Mesendoderm (in vitro differentiated cells): ENCODE results near the gene SOSTDC1. TPM values are rescaled to one million over a fixed set of nuclear protein-coding genes. Genes with fewer than 3 reads are reported as not detected.

Experiments used
- DNase-seq: peaks from one replicate; pipeline ENCODE4 v3.0.0; 2013
- H2AK5ac ChIP-seq: 2 replicates; pipeline ENCODE4 v1.6.1; 2013; ENCODE audit warnings: low read length, inconsistent platforms
- H2BK120ac ChIP-seq: 2 replicates; pipeline ENCODE4 v1.6.1; 2013; ENCODE audit warnings: low read depth, mild to moderate bottlenecking, low read length, moderate library complexity, mixed read lengths
- H2BK15ac ChIP-seq: replicated peaks from 2 replicates; pipeline ENCODE4 v1.6.1; 2013; ENCODE audit warnings: low read depth, mild to moderate bottlenecking, moderate library complexity
- H2BK5ac ChIP-seq: 2 replicates; pipeline ENCODE4 v1.6.1; 2013; ENCODE audit warnings: low read length, inconsistent platforms
- H3K18ac ChIP-seq: 2 replicates; pipeline ENCODE4 v1.6.1; 2013; ENCODE audit warnings: mild to moderate bottlenecking, low read length, mixed read lengths
- H3K23ac ChIP-seq: one replicate; pipeline ENCODE4 v1.6.1; 2013; ENCODE audit warnings: low read length
- H3K27ac ChIP-seq: 2 replicates; pipeline ENCODE4 v1.5.1; 2013; ENCODE audit warnings: low read depth, mild to moderate bottlenecking, inconsistent platforms, low read length, moderate library complexity
- H3K27me3 ChIP-seq: 2 replicates; pipeline ENCODE4 v1.6.1; 2013; ENCODE audit warnings: low read length, control low read depth, mild to moderate bottlenecking, inconsistent platforms; ENCODE audit not compliant: insufficient read depth, poor library complexity
- H3K36me3 ChIP-seq: 2 replicates; pipeline ENCODE4 v1.6.1; 2013; ENCODE audit warnings: low read length, inconsistent platforms; ENCODE audit not compliant: control insufficient read depth, insufficient read depth
- H3K4ac ChIP-seq: one replicate; pipeline ENCODE4 v1.6.1; 2013; ENCODE audit warnings: low read depth, mild to moderate bottlenecking, low read length, moderate library complexity
- H3K4me1 ChIP-seq: 2 replicates; pipeline ENCODE4 v1.6.1; 2013; ENCODE audit warnings: low read depth, low read length, inconsistent platforms; ENCODE audit not compliant: control insufficient read depth
- H3K4me2 ChIP-seq: 2 replicates; pipeline ENCODE4 v1.6.1; 2013; ENCODE audit warnings: low read length
- H3K4me3 ChIP-seq: 2 replicates; pipeline ENCODE4 v1.5.1; 2013; ENCODE audit warnings: mild to moderate bottlenecking, low read length
- H3K56ac ChIP-seq: one replicate; pipeline ENCODE4 v1.6.1; 2013; ENCODE audit warnings: low read length
- H3K79me1 ChIP-seq: 2 replicates; pipeline ENCODE4 v1.6.1; 2013; ENCODE audit warnings: low read length, inconsistent platforms
- H3K79me2 ChIP-seq: 2 replicates; pipeline ENCODE4 v1.6.1; 2013; ENCODE audit warnings: mild to moderate bottlenecking, low read length; ENCODE audit not compliant: control insufficient read depth, insufficient read depth
- H3K9ac ChIP-seq: 2 replicates; pipeline ENCODE4 v1.6.1; 2013; ENCODE audit warnings: low read length, inconsistent platforms
- H4K5ac ChIP-seq: one replicate; pipeline ENCODE4 v1.6.1; 2013; ENCODE audit warnings: low read length
- H4K8ac ChIP-seq: one replicate; pipeline ENCODE4 v1.6.1; 2013; ENCODE audit warnings: low read depth, mild to moderate bottlenecking, control low read depth, low read length, moderate library complexity
- WGBS: extraction: QIAGEN DNeasy Blood & Tissue Kit; methylation state at CpG from one replicate; pipeline ENCODE4 v1.1.7; 2013; ENCODE audit warnings: low lambda C conversion rate, missing lambda C conversion rate; ENCODE audit not compliant: insufficient coverage; ENCODE audit errors: extremely low coverage; 5-methylcytosine and 5-hydroxymethylcytosine counted together
- polyA plus RNA-seq, 2 experiments: library from polyadenylated mRNA; stranded (reverse); fragments of 200-250 nt; gene quantifications; one replicate each; pipeline ENCODE4 v1.2.3, GENCODE V29; 2013

The SOSTDC1 gene, protein sequence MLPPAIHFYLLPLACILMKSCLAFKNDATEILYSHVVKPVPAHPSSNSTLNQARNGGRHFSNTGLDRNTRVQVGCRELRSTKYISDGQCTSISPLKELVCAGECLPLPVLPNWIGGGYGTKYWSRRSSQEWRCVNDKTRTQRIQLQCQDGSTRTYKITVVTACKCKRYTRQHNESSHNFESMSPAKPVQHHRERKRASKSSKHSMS
- 0.91 TPM for polyA plus RNA-seq (2013, experiment 1 of 2)
- 0.98 TPM for polyA plus RNA-seq (2013, experiment 2 of 2)

DNA sequence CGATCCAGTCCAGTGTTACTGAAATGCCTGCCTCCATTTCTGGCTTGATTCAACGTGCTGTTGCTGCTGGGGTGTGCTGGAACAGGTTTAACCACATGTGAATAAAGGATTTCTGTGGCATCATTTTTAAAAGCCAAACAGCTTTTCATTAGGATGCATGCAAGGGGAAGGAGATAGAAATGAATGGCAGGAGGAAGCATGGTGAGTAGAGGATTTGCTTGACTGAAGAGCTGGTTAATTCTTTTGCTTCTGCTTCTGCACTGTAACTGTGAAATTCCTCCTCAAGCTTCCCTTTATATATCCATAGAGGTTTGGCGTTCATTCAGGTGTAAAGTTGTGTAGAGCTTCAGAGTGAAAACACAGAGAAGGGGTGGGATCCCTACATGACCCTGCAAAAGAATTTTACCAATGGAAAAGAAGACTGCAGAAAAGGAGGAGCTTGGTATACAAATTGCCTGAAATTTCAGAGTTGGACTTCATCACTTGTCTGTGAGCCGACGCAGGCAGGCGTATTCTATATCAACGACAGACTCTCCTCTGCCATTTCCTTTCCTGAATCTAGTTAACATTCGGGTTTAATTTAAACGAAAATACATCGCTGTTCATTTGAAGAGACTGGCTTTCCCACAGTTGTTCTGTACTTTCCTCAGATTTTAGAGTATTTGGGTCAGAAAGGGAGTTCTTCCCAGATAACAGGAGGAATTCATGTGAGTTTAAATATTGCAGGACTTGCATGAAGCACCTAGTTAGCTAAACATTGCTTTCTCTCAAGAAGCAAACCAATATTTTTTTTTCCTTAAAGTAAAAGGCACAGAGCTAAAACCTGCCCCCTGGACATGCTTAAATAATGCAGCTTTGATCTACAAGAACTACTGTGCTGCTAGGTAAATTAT is at the start of gene SOSTDC1:
TSS of gene SOSTDC1 (minus strand) at position 270 of the 893 bp plus-strand sequence. CDS start at position 200, 70 bp downstream.
- no peak within 1 kb of the TSS for H2AK5ac ChIP-seq
- no peak within 1 kb of the TSS for H3K56ac ChIP-seq
- no peak within 1 kb of the TSS for H3K4me3 ChIP-seq
- no peak within 1 kb of the TSS for H3K18ac ChIP-seq
- DNase-seq: peak; percentile 37
- no peak within 1 kb of the TSS for H4K5ac ChIP-seq
- H3K27ac ChIP-seq: no peak within 1 kb of the TSS
- H3K4ac ChIP-seq: no peak within 1 kb of the TSS
- H2BK15ac ChIP-seq: no peak within 1 kb of the TSS
- no peak within 1 kb of the TSS for H2BK120ac ChIP-seq
- H3K4me1 ChIP-seq: peaks cover 2% of the 10 kb centered on the region
- H3K36me3 ChIP-seq: no peaks in the 10 kb centered on the region
- H2BK5ac ChIP-seq: no peak within 1 kb of the TSS
- no peak within 1 kb of the TSS for H3K4me2 ChIP-seq
- H3K23ac ChIP-seq: no peak within 1 kb of the TSS
- H3K79me1 ChIP-seq: no peaks in the 10 kb centered on the region
- WGBS: no CpG with 5 or more reads among the region's 10 CpGs
- no peaks in the 10 kb centered on the region for H3K79me2 ChIP-seq
- no peak within 1 kb of the TSS for H4K8ac ChIP-seq
- H3K27me3 ChIP-seq: no peaks in the 10 kb centered on the region
- H3K9ac ChIP-seq: no peak within 1 kb of the TSS

DNA sequence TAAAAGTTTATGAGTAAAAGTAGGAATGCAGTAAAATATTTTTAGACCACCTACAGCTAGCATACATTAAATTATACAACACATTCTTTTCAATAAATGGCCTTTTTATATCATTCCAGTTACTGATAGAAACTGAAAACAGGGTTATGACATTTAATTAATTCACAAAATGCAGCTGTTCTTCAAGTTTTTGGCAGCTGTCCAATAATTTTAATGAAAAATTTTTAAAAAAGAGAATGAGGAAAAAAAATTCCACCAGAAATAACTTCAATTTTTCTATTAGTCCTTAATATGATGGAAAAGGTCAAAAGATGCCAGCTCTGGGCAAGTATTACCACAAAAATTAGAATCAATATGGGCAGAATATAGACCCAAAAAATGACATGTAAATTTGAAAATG is 49.2 kb upstream of the SOSTDC1 start:
- no peak overlapping the region for H3K4me3 ChIP-seq
- H3K79me1 ChIP-seq: no peaks in the 10 kb centered on the region
- H3K56ac ChIP-seq: no peak overlapping the region
- peaks cover 11% of the 10 kb centered on the region for H3K4me1 ChIP-seq
- H3K27ac ChIP-seq: no peak overlapping the region
- no peaks in the 10 kb centered on the region for H3K79me2 ChIP-seq
- H2BK15ac ChIP-seq: no peak overlapping the region
- H3K36me3 ChIP-seq: no peaks in the 10 kb centered on the region
- no peak overlapping the region for H2BK120ac ChIP-seq
- no peak overlapping the region for H3K23ac ChIP-seq
- H4K8ac ChIP-seq: no peak overlapping the region
- no peaks in the 10 kb centered on the region for H3K27me3 ChIP-seq
- H3K4ac ChIP-seq: no peak overlapping the region
- H4K5ac ChIP-seq: no peak overlapping the region
- no peak overlapping the region for H2AK5ac ChIP-seq
- no peak overlapping the region for H3K9ac ChIP-seq
- no peak overlapping the region for H3K4me2 ChIP-seq
- no peak for DNase-seq
- no peak overlapping the region for H3K18ac ChIP-seq
- no peak overlapping the region for H2BK5ac ChIP-seq

DNA sequence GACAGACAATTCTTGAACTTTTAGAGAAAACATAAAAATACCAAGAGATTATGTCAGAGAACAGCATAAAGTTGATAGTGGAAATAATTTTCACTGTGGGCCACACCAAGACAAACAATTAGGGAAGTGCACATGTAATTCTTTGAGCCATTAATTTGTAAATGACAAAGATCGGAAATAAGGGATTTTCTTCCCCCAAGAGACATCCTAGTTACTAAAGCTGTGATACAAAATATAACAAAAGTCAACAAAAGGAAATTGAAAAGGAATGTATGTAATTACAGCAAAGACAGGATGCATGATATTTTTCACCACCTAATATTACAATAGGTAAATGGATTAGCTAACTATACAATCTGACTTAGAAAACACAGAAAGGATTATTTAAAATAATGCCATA is 48.7 kb upstream of the SOSTDC1 start:
- WGBS: no CpG with 5 or more reads among the region's 1 CpG

DNA sequence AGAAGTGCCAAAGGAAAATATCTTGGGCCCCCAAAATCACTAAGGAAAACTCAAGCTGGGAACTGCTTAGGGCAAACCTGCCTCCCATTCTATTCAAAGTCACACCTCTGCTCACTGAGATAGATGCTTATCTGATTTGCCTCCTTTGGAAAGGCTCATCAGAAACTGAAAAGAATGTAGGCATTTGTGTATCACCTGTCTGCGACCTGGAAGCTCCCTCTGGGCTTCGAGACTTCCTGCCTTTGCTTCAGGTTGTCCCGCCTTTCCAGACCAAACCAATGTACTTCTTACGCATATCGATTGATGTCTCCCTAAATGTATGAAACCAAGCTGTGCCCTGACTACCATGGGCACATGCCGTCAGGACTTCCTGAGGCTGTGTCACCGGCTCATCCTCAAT is 46.6 kb upstream of the SOSTDC1 start:
- Histone ChIP-seq H2BK15ac (no peak overlapping the region), H3K18ac (peak overlapping the region; percentile 53), H3K79me2 (no peaks in the 10 kb centered on the region), H3K4ac (no peak overlapping the region), H3K4me2 (no peak overlapping the region), H3K79me1 (no peaks in the 10 kb centered on the region), H3K4me3 (no peak overlapping the region), H2BK120ac (no peak overlapping the region), H4K8ac (no peak overlapping the region), H2AK5ac (no peak overlapping the region), H3K9ac (no peak overlapping the region), H3K23ac (no peak overlapping the region), H3K4me1 (peaks cover 11% of the 10 kb centered on the region), H3K36me3 (no peaks in the 10 kb centered on the region), H4K5ac (no peak overlapping the region), H3K27me3 (no peaks in the 10 kb centered on the region), H3K56ac (peak overlapping the region; percentile 66), H2BK5ac (peak overlapping the region; percentile 98), H3K27ac (peak overlapping the region; percentile 89)
- DNase-seq: peak; percentile 97
- no CpG with 5 or more reads among the region's 7 CpGs for WGBS

More for the DNA sequence above, 48.7 kb upstream of the SOSTDC1 start:
- Histone ChIP-seq H3K36me3 (no peaks in the 10 kb centered on the region), H3K4ac (no peak overlapping the region), H3K27ac (no peak overlapping the region), H3K79me1 (no peaks in the 10 kb centered on the region), H3K9ac (no peak overlapping the region), H4K5ac (no peak overlapping the region), H3K56ac (no peak overlapping the region), H3K4me1 (peaks cover 11% of the 10 kb centered on the region), H3K4me3 (no peak overlapping the region), H3K4me2 (no peak overlapping the region), H2BK15ac (no peak overlapping the region), H3K79me2 (no peaks in the 10 kb centered on the region), H4K8ac (no peak overlapping the region), H3K27me3 (no peaks in the 10 kb centered on the region), H3K18ac (no peak overlapping the region), H2BK120ac (no peak overlapping the region), H2BK5ac (no peak overlapping the region), H3K23ac (no peak overlapping the region), H2AK5ac (no peak overlapping the region)
- no peak for DNase-seq

DNA sequence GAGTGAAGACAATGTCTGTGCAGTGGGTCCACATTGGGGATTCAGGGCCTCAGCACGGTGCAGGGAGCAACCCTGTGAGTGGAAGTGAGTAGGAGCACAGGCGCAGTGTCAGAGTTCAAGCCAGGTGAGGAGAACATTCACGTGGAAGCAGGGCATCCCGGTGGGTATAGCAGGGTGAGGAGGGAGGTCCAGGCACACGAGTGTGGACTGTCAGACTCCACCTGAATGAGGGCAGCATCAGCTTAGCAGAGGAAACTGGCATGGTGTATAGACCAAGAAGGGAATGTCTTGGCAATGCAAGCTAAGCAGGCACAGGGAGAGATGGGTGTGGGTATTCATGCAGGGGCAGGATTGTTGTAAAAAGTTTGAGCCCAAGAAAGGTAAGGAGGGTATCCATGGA is 45.8 kb upstream of the SOSTDC1 start:
- Histone ChIP-seq H3K36me3 (no peaks in the 10 kb centered on the region), H3K4ac (no peak overlapping the region), H2BK15ac (no peak overlapping the region), H3K27ac (no peak overlapping the region), H3K27me3 (no peaks in the 10 kb centered on the region), H3K79me1 (no peaks in the 10 kb centered on the region), H4K8ac (no peak overlapping the region), H2BK120ac (no peak overlapping the region), H3K18ac (no peak overlapping the region), H3K4me3 (no peak overlapping the region), H2BK5ac (peak overlapping the region; percentile 99), H2AK5ac (peak overlapping the region; percentile 100), H3K4me2 (no peak overlapping the region), H3K4me1 (peaks cover 11% of the 10 kb centered on the region), H3K23ac (peak overlapping the region; percentile 55), H3K79me2 (no peaks in the 10 kb centered on the region), H3K9ac (peak overlapping the region; percentile 35), H4K5ac (peak overlapping the region; percentile 27), H3K56ac (peak overlapping the region; percentile 86)
- peak; percentile 4 for DNase-seq
- no CpG with 5 or more reads among the region's 5 CpGs for WGBS
